NCI-H1694 treated with DMSO at 0.1 percent for 48 hours (cell line): ENCODE results near the gene HNF4A.
A peak's percentile ranks its signal among the peaks of the same experiment; 100 is the strongest.
"Not testable (repeated sequence)": the region's sequence is repeated elsewhere in the genome, so short reads cannot be mapped to it uniquely, and the experiment has no call there.

Source experiments
- DNase-seq: peaks from one replicate; lab custom pipeline; 2025; lab: John Stamatoyannopoulos, UW

Gene HNF4A

DNA sequence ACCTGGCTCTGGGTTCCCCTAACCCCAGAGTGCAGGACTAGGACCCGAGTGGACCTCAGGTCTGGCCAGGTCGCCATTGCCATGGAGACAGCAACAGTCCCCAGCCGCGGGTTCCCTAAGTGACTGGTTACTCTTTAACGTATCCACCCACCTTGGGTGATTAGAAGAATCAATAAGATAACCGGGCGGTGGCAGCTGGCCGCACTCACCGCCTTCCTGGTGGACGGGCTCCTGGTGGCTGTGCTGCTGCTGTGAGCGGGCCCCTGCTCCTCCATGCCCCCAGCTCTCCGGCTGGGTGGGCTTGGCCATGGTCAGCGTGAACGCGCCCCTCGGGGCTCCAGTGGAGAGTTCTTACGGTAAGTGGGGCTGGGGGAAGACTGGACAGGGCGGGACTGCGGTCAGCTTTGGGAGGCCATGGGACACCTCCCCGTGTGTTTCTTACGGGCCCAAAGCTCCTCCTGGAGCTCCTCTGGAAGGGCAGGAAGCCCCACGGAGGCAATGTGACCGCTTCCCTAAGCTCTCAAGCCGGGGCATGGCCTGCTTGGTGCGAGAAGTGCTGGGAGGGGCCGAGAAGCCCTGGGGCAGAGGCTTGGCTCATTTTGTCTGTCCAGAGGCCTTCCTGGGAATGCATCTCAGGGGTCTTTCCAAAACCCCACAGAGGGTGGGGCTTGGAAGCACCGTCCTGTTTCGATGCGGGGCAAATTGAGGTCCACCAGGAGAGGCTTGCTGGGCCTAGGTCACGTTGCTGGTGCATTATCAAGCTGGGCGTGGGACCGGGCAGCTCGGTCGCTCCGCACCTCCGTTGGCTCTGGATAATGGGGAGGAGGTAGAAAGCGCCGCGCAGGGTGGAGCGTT lies at the start of gene HNF4A:
Gene HNF4A, plus strand, starts transcription at position 202 of the 855 bp plus-strand sequence. Its CDS starts 106 bp downstream, at position 308.
- DNase-seq, result no peak

DNA sequence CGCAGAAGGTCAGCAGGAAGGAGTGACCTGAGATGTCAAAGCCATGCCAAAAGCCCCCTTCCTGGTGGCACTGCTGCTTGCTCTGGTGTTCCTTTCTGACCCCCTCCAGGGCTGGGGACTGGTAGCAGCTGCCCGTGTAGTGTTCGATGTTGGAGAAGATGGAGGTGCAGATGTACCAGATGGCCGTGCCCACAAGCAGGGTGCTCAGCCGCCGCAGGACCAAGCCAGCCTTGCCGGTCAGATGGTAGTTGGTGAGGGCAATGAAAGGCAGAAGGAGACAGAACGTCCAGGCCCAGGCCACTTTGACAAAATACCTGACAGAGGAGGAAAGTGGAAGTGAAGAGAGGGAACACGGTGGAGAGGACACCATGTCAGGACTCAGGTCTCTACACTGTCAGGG lies 48.6 kb upstream of the HNF4A start:
- DNase-seq, result no peak

DNA sequence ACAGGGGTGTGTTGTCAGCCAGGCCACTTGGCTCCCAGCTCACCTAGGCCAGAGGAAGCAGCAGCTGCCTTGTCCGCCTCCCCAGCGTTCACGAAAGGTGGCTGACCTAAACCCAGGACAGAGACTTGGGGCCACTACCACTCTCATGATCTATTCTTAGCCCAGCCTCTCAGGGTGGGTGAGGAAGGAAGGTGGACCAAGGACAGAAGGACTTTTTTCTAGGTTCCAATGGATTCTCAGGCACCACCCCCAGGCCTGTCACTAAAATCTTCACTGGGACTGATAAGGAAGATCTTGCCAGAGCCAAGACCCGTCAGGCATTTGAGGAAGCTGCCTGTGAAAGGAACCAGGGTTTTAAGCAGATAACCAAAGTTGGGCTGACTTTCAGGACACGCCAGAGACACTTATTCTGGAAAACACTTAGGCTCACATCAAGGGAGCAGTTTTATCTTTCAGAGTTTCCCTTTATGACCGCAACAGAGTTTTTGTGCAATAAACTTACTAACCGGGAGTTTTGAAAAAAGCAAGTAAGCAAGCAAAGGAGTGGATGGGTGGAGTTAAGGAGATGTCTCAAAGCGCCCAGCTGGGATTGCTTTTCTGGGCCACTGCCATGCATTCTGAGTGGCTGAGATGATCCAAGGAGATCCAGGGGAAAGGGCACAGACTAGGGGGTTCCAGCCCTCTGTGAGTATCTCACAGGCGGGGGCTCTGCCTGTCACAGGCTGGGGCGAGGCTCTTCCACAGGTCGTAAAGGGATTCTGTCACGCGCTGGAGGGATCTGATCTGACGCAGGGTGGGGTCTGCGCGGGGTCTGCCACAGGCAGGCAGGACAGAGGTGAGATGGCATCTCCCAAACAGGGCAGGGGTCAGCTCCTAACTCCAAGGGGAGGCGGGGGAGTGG lies 45.5 kb upstream of the HNF4A start:
- no peak for DNase-seq

DNA sequence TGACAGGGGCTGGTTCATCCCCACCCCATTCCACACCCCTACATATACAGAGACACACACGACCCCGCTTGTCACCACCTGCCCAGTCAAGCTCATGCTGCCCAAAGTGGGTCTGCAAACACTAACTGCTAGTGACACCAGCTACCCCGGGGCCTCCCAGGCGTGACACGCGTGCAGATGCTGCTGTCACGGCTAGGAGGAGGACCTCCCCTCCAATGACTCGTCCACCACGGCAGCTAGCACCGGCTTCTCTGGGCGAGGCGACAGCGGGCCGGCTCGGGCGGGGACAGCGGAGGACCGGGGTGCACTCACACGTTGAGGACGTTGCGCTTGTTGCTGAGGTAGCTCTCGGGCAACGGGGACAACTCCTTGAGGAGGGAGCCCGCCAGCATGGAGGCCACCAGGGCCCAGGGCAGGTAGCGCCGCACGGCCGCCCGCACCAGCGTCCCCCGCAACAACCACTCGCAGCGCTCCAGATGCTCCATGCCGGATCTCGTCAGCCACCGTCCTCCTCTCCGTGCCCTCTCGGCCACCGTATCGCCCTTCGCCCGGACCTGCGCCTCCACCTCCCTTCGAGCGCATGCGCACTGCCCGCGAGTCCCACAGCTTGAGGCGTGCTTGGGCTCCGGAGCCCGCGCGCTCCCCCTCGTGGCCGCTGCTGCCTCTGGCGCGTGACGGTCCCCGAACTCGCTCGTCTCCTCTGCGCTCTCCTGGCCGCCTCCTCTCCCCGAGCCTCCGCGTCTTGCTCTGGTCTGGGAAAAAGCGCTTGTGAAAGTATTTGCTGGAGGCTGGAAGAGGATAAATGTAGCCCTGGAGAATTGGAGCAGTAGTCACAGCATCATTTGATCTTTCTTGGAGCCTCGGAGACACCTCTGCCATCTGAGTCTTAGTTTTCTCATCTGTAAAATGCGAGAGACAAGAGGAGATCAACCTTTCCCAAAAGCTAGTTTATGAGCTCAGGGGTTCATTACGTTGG lies 44.5 kb upstream of the HNF4A start, which contains the start of gene FITM2:
Gene FITM2, minus strand, starts transcription at position 539 of the 976 bp plus-strand sequence. Its CDS starts 54 bp downstream, at position 485.
- peak; percentile 77 for DNase-seq

DNA sequence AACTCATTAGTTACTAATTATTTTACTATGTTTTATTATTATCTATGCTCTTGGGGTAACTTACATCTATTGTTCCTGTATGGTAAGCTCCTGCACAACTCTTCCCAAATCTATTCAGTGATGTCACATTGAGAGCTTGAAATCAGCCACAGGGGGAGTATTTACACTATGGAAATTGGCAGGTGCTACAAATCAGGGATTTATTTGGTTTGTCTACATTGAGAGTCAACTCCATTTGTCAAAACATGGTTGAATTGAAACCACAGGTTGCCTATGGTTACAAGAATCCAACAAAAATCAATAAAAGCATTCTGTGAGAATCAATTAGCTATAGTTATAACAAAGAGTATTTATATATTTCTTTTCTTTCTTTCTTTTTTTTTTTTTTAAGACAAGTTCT lies 40.6 kb upstream of the HNF4A start:
- DNase-seq, result no peak

DNA sequence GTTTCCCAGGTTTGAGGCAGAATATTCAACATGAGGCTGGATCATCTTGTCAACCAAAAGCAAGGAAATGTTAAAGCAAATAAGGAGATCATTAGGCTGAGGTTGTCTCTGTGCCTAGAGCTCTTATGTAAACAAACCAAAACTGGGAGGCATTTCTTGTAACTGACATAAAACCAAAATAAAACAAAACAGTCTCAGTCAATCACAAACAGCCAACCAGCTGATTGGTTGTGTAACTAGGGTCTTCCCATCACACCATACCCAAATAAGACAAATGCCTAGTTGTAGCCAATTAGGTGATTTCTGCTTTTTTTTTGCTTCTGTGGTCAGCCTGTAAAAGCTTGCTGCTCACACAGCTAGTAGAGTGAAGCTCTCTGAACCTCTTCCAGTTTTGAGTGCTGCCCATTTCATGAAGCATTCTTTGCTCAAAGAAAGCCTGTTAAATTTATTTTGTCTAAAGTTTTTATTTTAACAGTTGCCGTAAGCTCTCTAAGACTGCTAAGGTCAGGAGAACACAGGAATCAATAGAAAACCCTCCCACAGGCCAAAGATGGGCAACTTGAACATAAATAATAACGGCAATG lies 35.6 kb upstream of the HNF4A start:
- no peak for DNase-seq

DNA sequence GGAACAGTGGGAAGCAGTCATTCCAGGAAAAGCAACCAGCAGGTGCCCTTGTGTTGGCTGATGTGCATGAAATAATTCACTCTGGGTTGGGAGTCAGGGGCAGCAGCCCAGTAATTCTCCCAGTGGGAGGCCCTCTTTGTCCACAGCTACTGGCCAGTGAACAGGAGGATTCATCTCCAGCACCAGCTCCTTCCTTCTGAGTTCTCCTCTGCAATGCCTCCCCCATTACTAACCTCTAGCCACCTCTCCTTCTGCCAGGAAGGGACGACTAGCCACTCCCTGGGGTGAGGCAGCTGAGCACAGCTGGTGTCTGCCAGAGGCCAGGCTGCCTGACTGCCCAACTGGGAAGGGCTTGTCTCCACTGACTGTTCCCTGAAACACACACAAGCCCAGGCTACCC lies 31.2 kb upstream of the HNF4A start:
- DNase-seq, result no peak

DNA sequence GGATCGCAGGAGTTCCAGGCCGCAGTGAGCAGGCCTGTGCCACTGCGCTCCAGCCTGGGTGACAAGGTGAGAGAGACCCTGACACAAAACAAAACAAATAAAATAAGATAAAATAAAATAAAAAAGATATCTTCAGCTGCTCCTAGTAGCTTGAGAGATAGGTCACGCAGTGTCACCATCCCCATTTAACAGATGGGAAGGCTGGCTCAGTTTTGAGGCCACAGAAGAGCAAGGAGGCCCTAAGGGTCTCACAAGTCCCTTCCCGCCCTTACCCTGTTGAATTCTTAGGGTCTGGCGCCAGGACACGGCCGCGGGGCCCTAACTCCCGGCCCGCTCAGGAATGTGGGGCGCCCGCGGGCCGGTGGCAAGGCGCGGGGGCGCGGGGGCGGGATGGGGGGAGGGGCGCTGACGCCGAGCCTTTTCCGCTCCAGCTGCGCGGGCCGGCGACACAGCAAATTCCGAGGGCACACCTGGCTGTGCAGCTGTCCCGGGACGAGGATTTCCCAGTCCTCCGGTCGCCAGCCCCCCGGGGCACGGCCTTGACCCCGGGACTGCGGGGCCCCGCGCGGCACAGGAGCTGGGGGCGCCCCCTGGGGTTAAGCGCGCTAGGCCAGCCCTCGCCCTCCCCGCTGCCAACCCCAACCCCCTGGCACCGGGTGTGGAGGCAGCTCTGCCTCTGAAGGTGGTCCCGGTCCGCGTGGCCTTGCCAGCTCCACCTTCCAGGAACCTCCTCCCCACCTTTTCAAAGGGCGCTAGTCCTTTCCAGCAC lies 28.9 kb upstream of the HNF4A start:
- DNase-seq, result no peak

DNA sequence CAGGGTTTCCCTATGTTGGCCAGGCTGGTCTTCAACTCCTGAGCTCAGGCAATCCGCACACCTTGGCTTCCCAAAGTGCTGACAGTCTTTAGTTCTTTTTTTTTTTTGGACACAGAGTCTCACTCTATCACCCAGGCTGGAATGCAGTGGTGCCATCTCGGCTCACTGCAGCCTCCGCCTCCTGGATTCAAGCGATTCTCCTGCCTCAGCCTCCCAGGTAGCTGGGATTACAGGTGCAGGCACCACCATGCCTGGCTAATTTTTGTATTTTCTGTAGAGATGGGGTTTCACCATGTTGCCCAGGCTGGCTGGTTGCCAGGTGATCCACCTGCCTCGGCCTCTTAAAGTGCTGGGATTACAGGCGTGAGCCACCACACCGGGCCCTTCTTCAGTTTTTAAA lies 27.8 kb upstream of the HNF4A start:
- DNase-seq, result not testable (repeated sequence)

DNA sequence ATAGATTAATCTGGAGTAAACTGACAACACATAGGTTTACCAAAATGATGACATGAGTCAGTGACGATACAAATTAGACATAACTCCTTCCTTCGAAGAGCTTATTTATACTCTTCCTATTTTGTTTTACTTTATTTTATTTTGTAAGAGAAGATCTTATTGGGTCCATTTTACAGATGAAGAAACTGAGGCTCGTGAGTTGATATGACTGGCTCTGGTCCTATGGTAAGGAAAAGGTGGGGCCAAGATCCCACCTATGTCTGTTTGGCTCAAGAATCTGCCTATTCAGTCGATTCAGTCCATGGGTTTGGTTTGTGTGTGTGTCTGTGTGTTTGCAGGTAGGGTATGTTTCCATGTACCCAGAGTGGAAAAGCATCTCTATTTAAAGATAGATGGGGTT lies 27.1 kb upstream of the HNF4A start:
- no peak for DNase-seq

DNA sequence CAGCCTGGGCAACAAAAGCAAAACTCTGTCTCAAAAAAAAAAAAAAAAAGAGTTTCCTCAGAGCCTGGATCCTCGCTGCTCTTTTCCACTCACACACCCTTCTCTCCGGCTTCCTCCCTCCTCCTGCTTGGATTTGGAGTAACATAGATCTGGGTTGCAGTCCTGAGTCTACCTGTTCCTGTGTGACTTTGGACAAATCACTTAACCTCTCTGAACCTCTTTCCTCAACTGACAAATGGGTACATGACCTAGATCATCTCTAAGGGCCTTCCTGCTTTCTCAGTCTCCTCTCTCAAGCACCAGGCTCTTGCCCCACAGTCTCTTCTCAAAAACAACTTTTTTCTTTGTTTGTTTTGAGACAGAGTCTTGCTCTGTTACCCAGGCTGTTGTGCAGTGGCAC lies 24.3 kb upstream of the HNF4A start:
- DNase-seq, result no peak

DNA sequence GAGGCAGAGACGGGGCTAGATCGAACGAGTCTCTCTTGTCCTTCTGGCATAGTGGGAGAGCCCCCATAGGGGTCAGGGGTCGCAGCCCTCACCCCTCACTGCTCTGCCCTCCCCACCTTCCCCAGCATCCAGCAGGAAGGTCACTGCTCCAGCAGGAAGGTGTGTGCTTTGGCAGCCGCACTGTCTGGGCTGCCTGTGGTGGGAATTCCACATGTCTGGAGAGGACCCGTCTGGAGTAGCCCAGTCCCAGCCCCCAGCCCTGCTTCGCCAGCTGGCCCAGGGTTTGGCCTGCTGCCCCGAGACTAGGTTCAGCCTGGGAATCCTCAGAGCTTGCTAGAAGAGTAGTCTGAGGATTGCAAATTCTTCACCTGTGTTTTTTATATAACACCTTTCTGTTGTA lies 21.2 kb upstream of the HNF4A start:
- DNase-seq, result no peak

DNA sequence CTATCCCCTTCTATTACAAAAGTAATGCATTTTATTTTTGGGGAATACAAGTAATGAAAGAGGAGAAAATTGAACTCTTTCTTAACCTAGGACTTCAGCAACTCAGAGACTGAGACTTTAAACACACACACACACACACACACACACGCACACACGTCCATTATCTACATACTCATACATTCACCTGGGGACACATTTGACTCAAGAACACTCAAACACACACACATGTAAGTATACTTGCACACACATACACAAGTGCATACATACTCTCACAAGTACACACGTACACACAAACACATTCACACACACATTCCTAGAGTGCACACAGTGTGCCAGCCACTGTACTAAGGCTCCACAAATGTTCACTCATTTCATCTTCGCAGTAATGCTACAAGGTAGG lies 20.8 kb upstream of the HNF4A start:
- DNase-seq, result no peak

DNA sequence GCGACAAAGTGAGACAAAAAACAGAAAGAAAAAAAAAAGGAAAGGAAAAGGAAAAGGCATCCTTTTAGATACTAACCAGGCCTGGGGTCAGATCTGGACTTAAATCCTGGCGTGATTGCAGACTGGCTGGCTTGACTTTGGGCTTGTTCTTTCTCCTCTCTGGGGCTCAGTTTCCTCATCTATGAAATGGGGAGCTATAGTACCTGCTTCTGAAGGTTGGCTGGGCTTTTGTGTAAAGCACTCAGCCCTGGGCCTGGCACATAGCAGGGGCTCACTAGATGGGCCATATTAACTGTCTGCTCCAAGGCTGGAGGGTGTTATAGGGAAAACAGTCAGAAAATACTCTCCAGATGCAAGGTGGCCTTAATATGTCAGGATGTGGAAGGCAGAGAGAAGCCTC lies 19.8 kb upstream of the HNF4A start:
- no peak for DNase-seq

DNA sequence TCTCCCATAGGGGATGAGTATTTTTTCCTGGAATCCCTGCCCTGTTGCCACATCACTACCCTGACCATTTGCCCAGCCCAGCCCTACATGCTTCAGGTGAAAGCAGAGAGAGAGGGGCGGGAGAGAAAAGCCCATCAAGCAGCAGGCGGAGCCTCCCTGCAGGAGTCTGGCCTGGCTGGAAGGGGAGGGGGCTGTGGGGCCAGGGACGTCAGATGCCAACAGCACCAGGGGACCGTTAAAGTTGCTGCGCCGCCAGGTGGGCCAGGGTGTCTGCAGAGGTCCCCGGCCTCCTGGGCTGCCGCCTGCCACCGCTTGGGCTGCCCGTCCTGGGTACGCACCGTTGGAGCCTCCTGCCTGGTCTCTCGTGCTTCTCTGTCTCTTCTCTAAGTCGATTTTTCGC lies 19.4 kb upstream of the HNF4A start:
- DNase-seq, result no peak

DNA sequence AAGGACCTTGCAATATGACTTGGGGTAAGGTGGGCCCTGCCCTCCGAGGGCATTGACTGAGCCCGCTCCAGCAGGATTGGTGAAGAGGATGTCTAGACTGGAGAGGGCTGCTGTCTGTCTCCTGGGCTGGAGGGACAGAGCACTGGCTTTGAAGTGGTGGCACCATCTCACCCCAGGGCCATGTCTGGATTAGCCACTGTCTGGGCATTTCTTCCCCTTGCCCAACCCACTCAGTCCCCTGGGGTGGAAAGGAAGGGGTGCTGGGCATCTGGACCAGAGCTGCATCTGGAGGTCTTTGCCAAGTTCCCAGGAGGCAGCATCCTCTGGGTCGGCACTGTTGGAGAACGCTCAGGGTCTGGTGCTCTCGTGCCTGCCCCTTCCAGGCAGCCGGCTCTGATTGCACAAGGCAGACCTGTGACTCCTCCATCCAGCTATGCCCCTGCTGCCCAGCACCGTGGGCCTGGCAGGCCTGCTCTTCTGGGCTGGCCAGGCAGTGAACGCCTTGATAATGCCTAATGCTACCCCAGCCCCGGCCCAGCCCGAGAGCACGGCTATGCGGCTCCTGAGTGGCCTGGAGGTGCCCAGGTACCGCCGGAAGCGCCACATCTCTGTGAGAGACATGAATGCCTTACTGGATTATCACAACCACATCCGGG lies 18.6 kb upstream of the HNF4A start, which contains the start of gene R3HDML:
Gene R3HDML, plus strand, starts transcription at position 319 of the 656 bp plus-strand sequence. Its CDS starts 115 bp downstream, at position 434.
- no peak for DNase-seq

DNA sequence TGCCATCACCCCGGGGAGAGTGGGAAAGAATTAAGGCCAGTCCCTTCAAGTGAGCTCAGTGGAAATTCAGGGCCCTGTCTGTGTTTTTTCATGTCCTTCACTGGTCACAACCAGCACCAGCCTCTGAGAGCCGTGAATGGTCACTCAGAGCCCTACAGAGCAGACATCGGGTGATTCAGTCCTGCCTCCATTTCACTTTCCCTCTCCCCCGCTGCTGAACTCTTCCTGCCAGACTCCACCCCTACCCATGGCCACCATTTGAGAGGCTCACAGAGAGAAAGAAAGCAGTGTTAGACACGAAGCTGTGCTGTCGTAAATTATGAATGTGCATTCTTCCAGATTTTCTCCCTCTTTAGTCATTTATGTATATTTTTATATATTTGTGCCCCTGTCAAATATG lies 13.3 kb upstream of the HNF4A start:
- DNase-seq, result no peak

DNA sequence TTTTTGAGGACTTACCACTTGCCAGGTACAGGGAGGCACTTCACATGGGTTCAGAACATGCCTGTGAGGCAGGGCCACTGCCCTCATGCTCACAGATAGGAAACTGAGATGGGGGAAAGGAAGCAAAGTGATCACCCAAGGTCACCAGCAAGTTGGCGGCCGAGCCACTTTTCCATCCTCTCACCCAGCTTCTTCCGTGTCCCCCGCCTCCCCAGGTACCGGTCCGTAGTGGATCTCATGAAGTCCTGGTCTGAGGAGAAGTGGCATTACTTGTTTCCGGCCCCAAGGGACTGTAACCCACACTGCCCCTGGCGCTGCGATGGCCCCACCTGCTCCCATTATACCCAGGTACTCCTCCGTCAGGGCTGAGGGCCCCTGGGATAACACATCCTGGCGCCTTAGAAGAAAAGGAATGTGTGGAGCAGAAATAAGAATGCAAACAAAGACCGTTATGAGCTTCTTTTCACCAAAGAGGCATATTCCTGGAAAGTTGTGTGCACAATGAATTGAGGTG lies 12.3 kb upstream of the HNF4A start:
- no peak for DNase-seq

DNA sequence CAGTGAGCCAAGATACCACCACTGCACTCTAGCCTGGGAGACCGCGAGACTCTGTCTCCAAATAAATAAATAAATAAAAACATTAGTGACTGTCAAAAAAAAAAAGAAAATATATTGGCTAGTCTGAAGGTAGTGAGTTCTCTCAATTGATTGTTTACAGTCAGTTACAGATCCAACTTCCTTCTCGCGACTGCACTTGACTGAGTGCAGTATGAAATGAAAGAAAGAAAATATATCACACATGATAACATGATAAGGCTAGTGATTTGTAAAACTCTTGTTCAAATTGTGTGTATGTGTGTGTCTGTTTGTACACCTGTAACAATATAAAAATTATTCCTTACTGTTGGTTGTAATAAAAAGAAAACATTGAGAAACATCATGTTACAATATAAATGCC lies 10.8 kb upstream of the HNF4A start:
- no peak for DNase-seq

DNA sequence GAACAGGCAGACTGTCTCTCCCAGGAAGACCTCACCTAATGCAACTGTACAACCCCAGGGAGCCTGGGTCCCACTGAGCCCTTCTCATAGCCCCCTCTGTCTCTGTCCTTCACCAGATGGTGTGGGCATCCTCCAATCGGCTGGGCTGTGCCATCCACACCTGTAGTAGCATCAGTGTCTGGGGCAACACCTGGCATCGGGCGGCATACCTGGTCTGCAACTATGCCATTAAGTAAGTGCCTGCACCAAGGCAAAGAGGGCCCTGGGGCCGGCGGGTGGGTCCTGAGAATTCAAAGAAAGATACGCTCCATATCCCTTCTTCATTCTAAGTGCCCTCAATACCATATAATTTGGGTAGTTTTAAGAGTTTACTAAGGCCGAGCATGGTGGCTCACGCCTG lies 10.4 kb upstream of the HNF4A start:
- no peak for DNase-seq
